Subcutaneous abdominal adipose tissue (tissue), 5 donors: Measurements from ENCODE around the gene GRIP1.
A peak's percentile ranks its signal among the peaks of the same experiment; 100 is the strongest.

Source experiments
- H3K27ac ChIP-seq: one replicate; pipeline ENCODE4 v1.7.0; 2013; ENCODE audit warnings: low read depth, mild to moderate bottlenecking, inconsistent platforms, low read length, moderate library complexity
- H3K27me3 ChIP-seq, 5 donors: one replicate each; pipeline ENCODE4 v1.7.0; 2013; ENCODE audit warnings: low read length in 5 of 5, inconsistent platforms in 1 of 5; ENCODE audit not compliant: control insufficient read depth in 5 of 5, insufficient read depth in 4 of 5
- H3K36me3 ChIP-seq, 5 donors: one replicate each; pipeline ENCODE4 v1.7.0; 2013; ENCODE audit warnings: low read length in 5 of 5; ENCODE audit not compliant: control insufficient read depth in 5 of 5, insufficient read depth in 5 of 5
- H3K4me1 ChIP-seq, 5 donors: one replicate each; pipeline ENCODE4 v1.7.0; 2013; ENCODE audit warnings: low read length in 5 of 5, mild to moderate bottlenecking in 3 of 5, moderate library complexity in 1 of 5; ENCODE audit not compliant: control insufficient read depth in 5 of 5, insufficient read depth in 5 of 5
- H3K4me3 ChIP-seq, 5 donors: one replicate each; pipeline ENCODE4 v1.7.0; 2013; ENCODE audit warnings: low read length in 5 of 5, low read depth in 1 of 5
- H3K9ac ChIP-seq, 5 donors: one replicate each; pipeline ENCODE4 v1.7.0; 2013; ENCODE audit warnings: low read length in 5 of 5, mild to moderate bottlenecking in 4 of 5, moderate library complexity in 3 of 5
- H3K9me3 ChIP-seq, 5 donors: one replicate each; pipeline ENCODE4 v1.7.0; 2013; ENCODE audit warnings: low read length in 5 of 5; ENCODE audit not compliant: control insufficient read depth in 5 of 5
- donor health status: healthy.
- donor health status: healthy.
- donor health status: healthy.
- donor health status: healthy.
- donor health status: healthy.

The GRIP1 gene

DNA sequence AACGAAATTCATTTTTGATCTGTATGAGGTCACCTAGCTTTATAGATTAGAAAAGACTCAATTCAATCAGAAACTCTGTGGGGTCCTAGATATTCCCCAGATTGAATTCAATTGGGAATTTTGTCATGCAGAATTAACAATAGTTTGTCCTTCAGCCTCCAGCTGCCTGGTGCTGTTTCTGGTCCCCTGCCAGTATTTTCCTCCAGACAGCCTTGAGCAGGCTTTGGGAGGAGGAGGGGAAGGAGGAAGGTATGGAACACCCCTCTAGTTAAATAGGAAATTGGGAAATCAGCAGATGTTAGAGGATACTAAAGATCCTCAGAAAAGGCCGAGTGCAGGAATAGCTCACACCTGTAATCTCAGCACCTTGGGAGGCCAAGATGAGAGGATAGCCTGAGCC is 10.6 kb downstream of the GRIP1 start:
- H3K9me3 ChIP-seq = no peaks in the 10 kb centered on the region
- H3K27me3 ChIP-seq = no peaks in the 10 kb centered on the region
- H3K27ac ChIP-seq = no peak overlapping the region
- H3K4me3 ChIP-seq = no peak overlapping the region
- H3K9ac ChIP-seq = no peak overlapping the region
- peaks cover 0 to 18% (median 0%) of the 10 kb centered on the region in 5 donors for H3K4me1 ChIP-seq
- H3K36me3 ChIP-seq = no peaks in the 10 kb centered on the region

GRCh38 chr12:66667906-66668305 is 11.0 kb downstream of the GRIP1 start:
- no peaks in the 10 kb centered on the region for H3K36me3 ChIP-seq
- H3K4me1 ChIP-seq = peaks cover 0 to 18% (median 0%) of the 10 kb centered on the region in 5 donors
- H3K9ac ChIP-seq = no peak overlapping the region
- no peak overlapping the region for H3K27ac ChIP-seq
- no peak overlapping the region for H3K4me3 ChIP-seq
- no peaks in the 10 kb centered on the region for H3K9me3 ChIP-seq
- H3K27me3 ChIP-seq = no peaks in the 10 kb centered on the region

- no peaks in the 10 kb centered on the region for H3K27me3 ChIP-seq
- H3K4me3 ChIP-seq = no peak overlapping the region
- H3K9ac ChIP-seq = no peak overlapping the region
- no peaks in the 10 kb centered on the region for H3K9me3 ChIP-seq
- peaks cover 0 to 24% (median 0%) of the 10 kb centered on the region in 5 donors for H3K4me1 ChIP-seq
- no peaks in the 10 kb centered on the region for H3K36me3 ChIP-seq
- no peak overlapping the region for H3K27ac ChIP-seq
Observed at GRCh38 chr12:66666481-66666880, 12.4 kb downstream of the GRIP1 start.

DNA sequence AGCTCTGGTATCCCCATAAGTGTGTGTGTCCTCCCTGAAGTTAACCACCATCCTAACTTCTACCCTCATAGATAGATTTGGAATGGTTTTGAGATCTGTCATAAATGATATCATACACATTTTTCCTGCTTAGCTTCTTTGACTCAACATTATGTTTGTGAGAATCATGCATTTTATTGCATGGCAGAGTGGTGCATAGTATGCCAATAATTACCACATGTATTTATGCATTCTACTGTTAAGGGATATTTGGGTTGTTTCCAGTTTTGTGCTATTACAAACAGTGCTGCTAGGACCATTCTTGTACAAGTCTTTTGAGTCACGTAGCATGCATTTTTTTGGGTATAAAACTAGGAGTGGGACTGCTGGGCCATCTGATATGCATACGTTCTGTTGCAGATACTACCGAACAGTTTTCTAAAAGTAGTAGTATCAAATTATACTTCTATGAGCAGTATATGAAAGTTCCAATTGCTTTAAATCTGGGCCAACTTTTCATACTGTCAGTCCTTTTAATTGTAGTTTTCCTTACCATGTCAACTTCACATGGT is 13.4 kb downstream of the GRIP1 start:
- no peaks in the 10 kb centered on the region for H3K9me3 ChIP-seq
- H3K4me3 ChIP-seq = no peak overlapping the region
- peaks cover 0 to 29% (median 0%) of the 10 kb centered on the region in 5 donors for H3K4me1 ChIP-seq
- H3K27me3 ChIP-seq = no peaks in the 10 kb centered on the region
- no peak overlapping the region for H3K9ac ChIP-seq
- peak overlapping the region; percentile 63 for H3K27ac ChIP-seq
- no peaks in the 10 kb centered on the region for H3K36me3 ChIP-seq

- H3K36me3 ChIP-seq = no peaks in the 10 kb centered on the region
- peaks cover 0 to 29% (median 0%) of the 10 kb centered on the region in 5 donors for H3K4me1 ChIP-seq
- peak overlapping the region; percentile 63 for H3K27ac ChIP-seq
- no peak overlapping the region for H3K4me3 ChIP-seq
- H3K9ac ChIP-seq = no peak overlapping the region
- no peaks in the 10 kb centered on the region for H3K27me3 ChIP-seq
- no peaks in the 10 kb centered on the region for H3K9me3 ChIP-seq
Observed at GRCh38 chr12:66664076-66664475, 14.8 kb downstream of the GRIP1 start.

- H3K9me3 ChIP-seq = no peaks in the 10 kb centered on the region
- peaks cover 0 to 29% (median 0%) of the 10 kb centered on the region in 5 donors for H3K4me1 ChIP-seq
- no peaks in the 10 kb centered on the region for H3K36me3 ChIP-seq
- no peak overlapping the region for H3K9ac ChIP-seq
- no peak overlapping the region for H3K4me3 ChIP-seq
- H3K27ac ChIP-seq = no peak overlapping the region
- H3K27me3 ChIP-seq = no peaks in the 10 kb centered on the region
Observed at GRCh38 chr12:66663611-66664010, 15.3 kb downstream of the GRIP1 start.

DNA sequence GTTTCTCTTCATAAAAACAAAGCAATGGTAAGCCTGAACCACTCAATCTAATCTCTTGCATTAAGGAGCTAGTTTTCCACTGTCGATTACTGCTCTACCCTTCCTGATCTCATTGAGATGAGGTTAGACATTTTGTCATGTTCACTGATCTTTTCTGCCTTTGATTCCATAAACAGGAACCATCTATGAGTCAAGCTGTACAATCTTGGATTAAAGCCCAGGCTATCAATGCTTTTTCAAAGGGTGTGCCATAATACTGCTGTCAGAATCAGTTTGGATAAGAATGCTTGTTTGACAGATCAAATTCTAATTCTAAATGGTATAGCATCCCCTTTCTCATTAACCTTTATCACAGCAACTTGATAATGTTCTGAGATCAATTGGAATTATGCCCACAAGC is 16.1 kb downstream of the GRIP1 start:
- no peaks in the 10 kb centered on the region for H3K36me3 ChIP-seq
- no peak overlapping the region for H3K27ac ChIP-seq
- H3K9me3 ChIP-seq = no peaks in the 10 kb centered on the region
- no peak overlapping the region for H3K9ac ChIP-seq
- no peaks in the 10 kb centered on the region for H3K27me3 ChIP-seq
- peaks cover 0 to 29% (median 0%) of the 10 kb centered on the region in 5 donors for H3K4me1 ChIP-seq
- no peak overlapping the region for H3K4me3 ChIP-seq

- Histone ChIP-seq H3K36me3 (no peaks in the 10 kb centered on the region), H3K4me3 (no peak overlapping the region), H3K9me3 (no peaks in the 10 kb centered on the region), H3K27ac (no peak overlapping the region), H3K4me1 (peaks cover 0 to 29% (median 0%) of the 10 kb centered on the region in 5 donors), H3K27me3 (no peaks in the 10 kb centered on the region), H3K9ac (no peak overlapping the region)
Observed at GRCh38 chr12:66662179-66662578, 16.7 kb downstream of the GRIP1 start.

DNA sequence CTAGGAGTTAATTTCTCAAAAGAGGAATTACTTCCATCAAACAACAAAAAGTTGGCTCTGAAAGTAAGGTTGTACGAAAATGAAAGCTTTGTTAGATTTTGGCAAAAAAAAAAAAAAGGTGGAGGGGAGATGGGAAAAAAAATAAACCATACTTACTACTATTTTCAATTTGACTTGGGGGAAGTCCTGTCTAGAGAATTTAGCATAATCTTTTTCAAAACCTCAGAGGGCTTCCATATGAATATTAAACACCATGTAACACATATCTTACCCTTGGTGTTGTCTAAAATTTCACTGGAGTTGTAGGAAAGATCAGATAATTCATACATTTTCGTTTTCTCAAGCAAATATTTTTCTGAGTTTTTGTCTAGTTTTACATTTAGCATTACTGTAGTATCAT is 17.5 kb downstream of the GRIP1 start:
- Histone ChIP-seq H3K4me1 (peaks cover 0 to 27% (median 0%) of the 10 kb centered on the region in 5 donors), H3K27ac (no peak overlapping the region), H3K36me3 (no peaks in the 10 kb centered on the region), H3K9me3 (no peaks in the 10 kb centered on the region), H3K4me3 (no peak overlapping the region), H3K9ac (no peak overlapping the region), H3K27me3 (no peaks in the 10 kb centered on the region)

GRCh38 chr12:66653796-66654195 is 25.1 kb downstream of the GRIP1 start:
- H3K9me3 ChIP-seq = no peaks in the 10 kb centered on the region
- no peaks in the 10 kb centered on the region for H3K27me3 ChIP-seq
- no peak overlapping the region for H3K9ac ChIP-seq
- no peaks in the 10 kb centered on the region for H3K4me1 ChIP-seq
- no peaks in the 10 kb centered on the region for H3K36me3 ChIP-seq
- no peak overlapping the region for H3K4me3 ChIP-seq
- no peak overlapping the region for H3K27ac ChIP-seq
